Smooth muscle cell (in vitro differentiated cells): ENCODE results near the gene PLEKHS1. TPM values are rescaled to one million over a fixed set of nuclear protein-coding genes. Genes with fewer than 3 reads are reported as not detected.

Experiments used
- DNase-seq: peaks from one replicate; lab custom pipeline; 2025; ENCODE audit not compliant: unreplicated experiment; lab: John Stamatoyannopoulos, UW
- H2AFZ ChIP-seq: fragments of 200-600 bp; sonication (generic); 2 replicates; pipeline ENCODE4 v1.6.0; 2016; ENCODE audit warnings: antibody characterized with exemption, low read depth, mild to moderate bottlenecking
- H3F3A ChIP-seq: fragments of 200-600 bp; sonication (generic); 2 replicates; pipeline ENCODE4 v1.6.0; 2017; ENCODE audit warnings: antibody characterized with exemption, low read depth
- H3K27ac ChIP-seq: fragments of 200-600 bp; sonication (generic); 2 replicates; pipeline ENCODE4 v1.5.1; 2016; ENCODE audit warnings: low read depth, mild to moderate bottlenecking
- H3K27me3 ChIP-seq: fragments of 200-600 bp; sonication (generic); 2 replicates; pipeline ENCODE4 v1.6.1; 2016; ENCODE audit warnings: low read depth, mild to moderate bottlenecking
- H3K36me3 ChIP-seq: fragments of 200-600 bp; sonication (generic); 2 replicates; pipeline ENCODE4 v1.5.1; 2016; ENCODE audit warnings: low read depth
- H3K4me1 ChIP-seq: fragments of 200-600 bp; sonication (generic); 2 replicates; pipeline ENCODE4 v1.5.1; 2016; ENCODE audit warnings: low read depth
- H3K4me2 ChIP-seq: fragments of 200-600 bp; sonication (generic); 2 replicates; pipeline ENCODE4 v1.6.0; 2016; ENCODE audit warnings: mild to moderate bottlenecking
- H3K4me3 ChIP-seq: fragments of 200-600 bp; sonication (generic); 2 replicates; pipeline ENCODE4 v1.5.1; 2016; ENCODE audit warnings: mild to moderate bottlenecking
- H3K79me2 ChIP-seq: fragments of 200-600 bp; sonication (generic); 2 replicates; pipeline ENCODE4 v1.6.0; 2016; ENCODE audit warnings: low read depth, mild to moderate bottlenecking
- H3K9ac ChIP-seq: fragments of 200-600 bp; sonication (generic); 2 replicates; pipeline ENCODE4 v1.6.0; 2016; ENCODE audit warnings: low read depth
- H3K9me3 ChIP-seq: fragments of 200-600 bp; sonication (generic); replicated peaks from 2 replicates; pipeline ENCODE4 v1.5.1; 2016; ENCODE audit warnings: low read depth
- H4K20me1 ChIP-seq: fragments of 200-600 bp; sonication (generic); 2 replicates; pipeline ENCODE4 v1.6.0; 2016; ENCODE audit warnings: low read depth
- WGBS: methylation state at CpG from one replicate; pipeline ENCODE4 v1.1.7; 2016; ENCODE audit warnings: low lambda C conversion rate; 5-methylcytosine and 5-hydroxymethylcytosine counted together
- polyA plus RNA-seq: library from polyadenylated mRNA; unstranded; fragments of >200 nt; fragmentation: Nextera tagmentation; extraction: Ambion mirVana; gene quantifications from 2 replicates; pipeline ENCODE4 v1.2.1, GENCODE V29; 2016
- total RNA-seq: library from RNA; depleted of rRNA; stranded (reverse); fragments of >200 nt; gene quantifications from 2 replicates; pipeline ENCODE4 v1.2.3, GENCODE V29; 2014
- TF ChIP-seq, protein P1 (sequence below): fragments of 200-600 bp; sonication (generic); IDR thresholded peaks from 2 replicates; pipeline ENCODE4 v1.5.1; 2017; ENCODE audit warnings: borderline replicate concordance, mild to moderate bottlenecking, antibody characterized with exemption; ENCODE audit not compliant: insufficient read depth, poor library complexity, severe bottlenecking

Gene PLEKHS1
- total and polyA plus RNA-seq, 2 experiments from 2014 or later, result not detected

DNA sequence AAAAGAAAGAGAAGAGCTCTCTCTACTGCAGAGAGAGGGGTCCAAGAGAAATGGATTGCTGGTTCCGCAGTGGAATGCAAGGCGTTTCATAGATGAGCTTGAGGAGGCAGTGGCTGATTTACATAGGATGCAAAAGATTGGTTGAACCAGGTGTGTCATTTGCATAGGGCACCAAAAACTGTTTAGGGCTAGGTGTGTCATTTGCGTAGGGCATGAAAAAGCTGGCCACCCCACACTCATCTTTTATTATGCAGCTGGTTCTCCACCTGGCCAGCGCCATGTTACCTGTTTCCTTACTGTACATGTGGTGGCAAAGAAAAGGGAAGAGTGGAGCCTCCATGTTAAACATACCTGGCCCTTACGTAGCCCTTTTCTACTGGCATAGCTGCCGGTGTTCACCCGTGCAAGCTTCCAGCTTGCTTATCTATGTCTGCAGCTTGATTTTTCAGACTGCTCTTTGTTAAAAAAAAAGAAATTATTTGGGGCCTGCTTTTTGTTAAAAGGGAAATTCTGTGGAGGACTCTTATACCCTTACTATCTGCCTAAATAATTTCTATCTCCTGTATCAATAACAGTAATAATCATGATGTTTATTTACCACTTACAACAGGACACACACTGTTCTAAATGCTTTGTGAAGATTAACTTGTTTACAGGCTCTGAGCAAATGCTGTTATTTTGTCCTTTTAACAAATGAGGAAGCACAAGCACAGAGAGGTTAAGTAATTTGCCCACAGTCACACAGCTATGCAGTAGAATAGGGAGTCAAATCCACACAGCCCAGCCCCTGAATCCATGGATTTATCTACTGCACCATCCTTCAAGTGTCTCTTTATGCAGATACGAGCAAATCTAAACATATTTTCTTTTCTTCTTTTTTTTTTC is 38.5 kb upstream of the PLEKHS1 start:
- no peak overlapping the region for H3K27ac ChIP-seq
- H3K36me3 ChIP-seq, result no peaks in the 10 kb centered on the region
- TF ChIP-seq, protein P1, sequence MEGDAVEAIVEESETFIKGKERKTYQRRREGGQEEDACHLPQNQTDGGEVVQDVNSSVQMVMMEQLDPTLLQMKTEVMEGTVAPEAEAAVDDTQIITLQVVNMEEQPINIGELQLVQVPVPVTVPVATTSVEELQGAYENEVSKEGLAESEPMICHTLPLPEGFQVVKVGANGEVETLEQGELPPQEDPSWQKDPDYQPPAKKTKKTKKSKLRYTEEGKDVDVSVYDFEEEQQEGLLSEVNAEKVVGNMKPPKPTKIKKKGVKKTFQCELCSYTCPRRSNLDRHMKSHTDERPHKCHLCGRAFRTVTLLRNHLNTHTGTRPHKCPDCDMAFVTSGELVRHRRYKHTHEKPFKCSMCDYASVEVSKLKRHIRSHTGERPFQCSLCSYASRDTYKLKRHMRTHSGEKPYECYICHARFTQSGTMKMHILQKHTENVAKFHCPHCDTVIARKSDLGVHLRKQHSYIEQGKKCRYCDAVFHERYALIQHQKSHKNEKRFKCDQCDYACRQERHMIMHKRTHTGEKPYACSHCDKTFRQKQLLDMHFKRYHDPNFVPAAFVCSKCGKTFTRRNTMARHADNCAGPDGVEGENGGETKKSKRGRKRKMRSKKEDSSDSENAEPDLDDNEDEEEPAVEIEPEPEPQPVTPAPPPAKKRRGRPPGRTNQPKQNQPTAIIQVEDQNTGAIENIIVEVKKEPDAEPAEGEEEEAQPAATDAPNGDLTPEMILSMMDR, result no peak
- H3K4me1 ChIP-seq, result peaks cover 28% of the 10 kb centered on the region
- H3K4me3 ChIP-seq, result no peak overlapping the region
- no peaks in the 10 kb centered on the region for H3K9me3 ChIP-seq
- no peak overlapping the region for H2AFZ ChIP-seq
- H3K4me2 ChIP-seq, result no peak overlapping the region
- WGBS, result 82% methylated on average over 8 of the region's 8 CpGs
- peaks cover 73% of the 10 kb centered on the region for H4K20me1 ChIP-seq
- H3K79me2 ChIP-seq, result no peaks in the 10 kb centered on the region
- no peaks in the 10 kb centered on the region for H3K27me3 ChIP-seq
- H3K9ac ChIP-seq, result no peak overlapping the region
- peaks cover 19% of the 10 kb centered on the region for H3F3A ChIP-seq
- DNase-seq, result no peak

DNA sequence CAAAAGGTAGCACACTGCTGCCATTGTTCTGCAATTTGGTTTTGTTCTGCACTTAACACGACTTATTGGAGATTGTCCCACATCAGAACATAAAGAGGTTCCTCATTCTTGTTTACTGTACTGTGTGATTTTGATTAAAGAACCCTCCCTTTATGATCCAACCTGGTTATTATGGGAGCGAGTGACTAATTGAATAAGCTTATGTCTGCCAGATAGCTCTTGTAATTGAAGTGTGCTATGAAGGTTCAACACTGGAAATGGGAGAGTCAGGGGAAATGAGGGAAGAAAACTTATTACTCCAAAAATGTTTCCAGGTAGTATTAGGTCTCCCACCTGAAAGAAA is 37.9 kb upstream of the PLEKHS1 start:
- H4K20me1 ChIP-seq, result peaks cover 68% of the 10 kb centered on the region
- no peak overlapping the region for H3K27ac ChIP-seq
- H3F3A ChIP-seq, result peaks cover 13% of the 10 kb centered on the region
- TF ChIP-seq, protein P1, result no peak
- 92% methylated on average over 2 of the region's 2 CpGs for WGBS
- H3K36me3 ChIP-seq, result no peaks in the 10 kb centered on the region
- H2AFZ ChIP-seq, result no peak overlapping the region
- H3K9me3 ChIP-seq, result no peaks in the 10 kb centered on the region
- H3K4me1 ChIP-seq, result peaks cover 28% of the 10 kb centered on the region
- DNase-seq, result no peak
- H3K4me3 ChIP-seq, result no peak overlapping the region
- no peaks in the 10 kb centered on the region for H3K27me3 ChIP-seq
- H3K79me2 ChIP-seq, result no peaks in the 10 kb centered on the region
- no peak overlapping the region for H3K4me2 ChIP-seq
- no peak overlapping the region for H3K9ac ChIP-seq

DNA sequence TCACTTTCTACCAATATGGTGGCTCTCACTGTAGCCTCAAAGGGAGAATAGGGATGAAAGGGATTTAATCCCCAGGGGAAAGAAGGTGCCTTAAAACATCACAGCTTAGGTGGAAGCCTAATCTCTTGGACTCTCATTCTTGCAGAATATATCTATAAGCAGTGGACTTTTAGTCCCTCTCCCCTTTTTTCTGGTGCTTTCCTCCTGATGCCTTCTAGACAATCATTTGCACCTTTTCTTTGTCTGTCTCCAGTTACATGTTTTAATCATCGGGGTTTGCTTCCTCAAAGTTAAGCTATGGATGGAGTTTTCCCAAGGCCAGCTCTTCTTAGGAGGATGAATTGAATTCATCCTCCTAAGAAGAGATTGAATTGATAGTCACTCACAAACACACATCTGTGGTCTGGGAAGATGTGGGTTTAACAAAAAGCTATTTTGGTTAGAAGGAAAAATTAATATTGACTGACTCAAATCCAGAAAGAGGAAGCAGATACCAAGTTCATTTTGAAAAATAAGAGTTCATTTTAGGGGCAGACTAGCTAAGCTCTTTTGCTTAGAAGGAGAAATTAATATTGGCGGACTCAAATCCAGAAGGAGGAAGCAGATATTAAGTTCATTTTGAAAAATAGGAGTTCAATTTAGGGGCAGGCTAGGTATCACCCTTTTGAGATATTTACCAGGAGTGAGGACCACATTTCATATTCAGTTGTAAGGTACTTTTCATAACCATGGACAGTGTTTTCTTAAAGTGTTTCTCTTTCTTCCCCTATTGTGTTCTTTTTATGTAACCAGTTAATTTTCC is 35.2 kb upstream of the PLEKHS1 start:
- peaks cover 43% of the 10 kb centered on the region for H4K20me1 ChIP-seq
- no peak overlapping the region for H3K27ac ChIP-seq
- H3K27me3 ChIP-seq, result no peaks in the 10 kb centered on the region
- no peaks in the 10 kb centered on the region for H3K79me2 ChIP-seq
- no peak overlapping the region for H3K4me3 ChIP-seq
- WGBS, result 72% methylated on average over 2 of the region's 2 CpGs
- DNase-seq, result no peak
- TF ChIP-seq, protein P1, result no peak
- H3K9me3 ChIP-seq, result no peaks in the 10 kb centered on the region
- no peak overlapping the region for H3K9ac ChIP-seq
- H3F3A ChIP-seq, result no peaks in the 10 kb centered on the region
- no peak overlapping the region for H3K4me2 ChIP-seq
- H3K36me3 ChIP-seq, result no peaks in the 10 kb centered on the region
- peaks cover 12% of the 10 kb centered on the region for H3K4me1 ChIP-seq
- H2AFZ ChIP-seq, result no peak overlapping the region
